Measurements from ENCODE around the gene AMPH.

AMPH gene

DNA sequence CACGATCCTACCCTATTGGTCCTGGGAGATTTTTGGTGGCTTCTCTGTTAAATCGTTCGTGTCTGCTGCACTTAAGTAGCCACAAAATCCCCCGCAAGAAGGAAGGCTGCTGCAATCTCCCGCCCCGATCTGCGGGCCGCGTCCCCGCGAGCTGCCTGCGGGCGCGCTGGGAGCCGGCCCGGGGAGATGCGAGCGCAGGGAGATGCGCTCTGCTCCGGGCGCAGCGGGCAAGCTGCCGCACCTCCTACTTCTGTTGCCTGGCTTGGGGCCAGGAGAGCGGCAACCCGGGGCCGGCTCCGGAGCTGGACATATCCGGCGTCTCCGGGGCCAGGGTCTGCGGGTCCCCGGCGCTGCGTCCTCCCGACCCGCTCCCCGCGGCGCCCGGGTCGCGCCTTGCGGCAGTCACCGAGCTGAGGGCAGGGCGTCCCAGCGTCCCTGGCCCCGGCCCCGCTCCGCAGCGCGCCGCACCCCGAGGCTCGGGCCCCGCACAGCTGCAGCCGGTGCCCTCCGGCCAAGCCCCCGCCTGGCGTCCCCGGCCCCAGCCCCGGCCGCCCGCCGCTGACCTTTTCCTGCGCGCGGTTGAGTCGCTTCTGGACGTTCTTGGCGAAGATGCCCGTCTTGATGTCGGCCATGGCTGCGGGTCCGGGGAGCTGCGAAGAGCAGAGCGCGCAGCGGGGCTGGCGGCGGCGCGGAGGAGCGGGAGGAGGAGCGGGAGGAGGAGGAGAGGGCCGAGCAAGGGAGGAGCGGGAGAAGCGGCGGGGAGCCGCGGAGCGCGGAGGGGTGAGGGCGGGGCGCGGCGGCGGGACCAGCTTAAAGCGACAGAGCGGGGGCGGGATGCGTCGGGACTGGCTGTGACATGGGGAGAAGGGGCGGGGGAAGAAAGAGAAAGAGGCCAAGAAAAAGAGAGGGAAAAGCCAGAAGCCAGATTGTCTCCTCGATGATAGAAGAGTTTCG lies at the start of gene AMPH:
AMPH (minus strand) TSS at position 654 of the 954 bp plus-strand sequence; CDS start at position 632, 22 bp downstream.
- no peak for DNase-seq (ENCODE audit: extremely low spot score, insufficient read length, low read depth)
- no peak for FAIRE-seq

DNA sequence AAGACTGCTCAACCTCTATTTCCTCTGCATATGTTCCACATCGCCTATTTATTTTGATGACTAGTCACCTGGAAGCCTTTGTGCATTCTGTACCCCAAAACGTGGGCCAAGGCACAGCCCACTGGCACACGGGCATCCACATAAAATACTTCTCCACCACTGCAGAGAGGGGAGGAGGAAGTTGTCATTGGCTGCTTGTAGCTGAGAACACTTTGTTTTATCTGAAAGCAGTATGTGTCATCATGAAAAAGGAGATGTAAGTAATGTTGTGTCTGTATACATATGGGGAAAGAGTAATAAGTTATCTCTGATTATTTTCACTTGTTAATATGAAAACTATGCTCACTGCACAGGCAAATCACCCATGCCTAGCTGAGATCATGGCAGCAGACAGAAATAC lies 48.2 kb upstream of the AMPH start:
- FAIRE-seq (no peak), DNase-seq (ENCODE audit: extremely low spot score, insufficient read length, low read depth) (no peak)

GRCh38 chr7:38678698-38679054 lies 47.5 kb upstream of the AMPH start:
- no peak for FAIRE-seq
- DNase-seq (ENCODE audit: extremely low spot score, insufficient read length, low read depth): no peak

GRCh38 chr7:38677981-38678697 lies 47.0 kb upstream of the AMPH start:
- DNase-seq (ENCODE audit: extremely low spot score, insufficient read length, low read depth) (no peak), FAIRE-seq (no peak)

- FAIRE-seq (no peak), DNase-seq (ENCODE audit: extremely low spot score, insufficient read length, low read depth) (no peak)
Observed at GRCh38 chr7:38675494-38676106, 44.4 kb upstream of the AMPH start.

DNA sequence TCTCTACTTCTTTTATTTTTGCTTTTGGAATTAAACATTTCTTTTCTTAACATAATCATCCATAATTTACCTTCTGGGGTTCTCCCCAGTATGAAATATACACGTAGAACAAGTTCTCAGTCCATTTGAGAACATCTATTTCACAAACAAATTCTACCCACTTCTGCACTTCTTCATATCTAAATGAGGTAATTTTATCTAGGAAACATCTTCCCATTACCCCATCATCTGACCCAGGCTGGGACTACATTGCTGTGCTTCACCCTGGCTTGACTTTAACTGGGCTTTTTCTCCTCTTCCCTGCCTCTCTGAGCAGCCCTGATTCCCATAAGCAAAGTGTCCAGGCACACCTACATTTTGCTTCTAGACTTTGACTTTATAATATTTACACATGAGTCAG lies 43.3 kb upstream of the AMPH start:
- DNase-seq (ENCODE audit: extremely low spot score, insufficient read length, low read depth): no peak
- no peak for FAIRE-seq

DNA sequence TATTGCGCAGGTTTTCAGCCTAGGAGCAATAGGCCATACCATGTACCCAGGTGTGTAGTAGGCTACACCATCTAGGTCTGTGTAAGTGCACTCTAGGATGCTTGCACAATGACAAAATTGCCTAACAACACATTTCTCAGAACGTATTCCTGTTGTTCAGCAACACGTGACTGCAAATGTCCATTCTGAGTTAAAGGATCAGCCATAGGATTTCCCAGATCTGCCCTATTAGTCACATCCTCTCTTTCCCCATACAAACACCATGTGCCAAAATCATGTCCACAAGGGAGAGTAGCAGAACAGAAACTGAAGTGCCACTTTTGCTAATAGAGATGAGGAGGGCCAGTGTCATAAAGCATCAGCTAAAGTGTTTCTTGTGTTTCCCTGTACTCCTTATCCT lies 42.6 kb upstream of the AMPH start:
- DNase-seq (ENCODE audit: extremely low spot score, insufficient read length, low read depth) (no peak), FAIRE-seq (no peak)

DNA sequence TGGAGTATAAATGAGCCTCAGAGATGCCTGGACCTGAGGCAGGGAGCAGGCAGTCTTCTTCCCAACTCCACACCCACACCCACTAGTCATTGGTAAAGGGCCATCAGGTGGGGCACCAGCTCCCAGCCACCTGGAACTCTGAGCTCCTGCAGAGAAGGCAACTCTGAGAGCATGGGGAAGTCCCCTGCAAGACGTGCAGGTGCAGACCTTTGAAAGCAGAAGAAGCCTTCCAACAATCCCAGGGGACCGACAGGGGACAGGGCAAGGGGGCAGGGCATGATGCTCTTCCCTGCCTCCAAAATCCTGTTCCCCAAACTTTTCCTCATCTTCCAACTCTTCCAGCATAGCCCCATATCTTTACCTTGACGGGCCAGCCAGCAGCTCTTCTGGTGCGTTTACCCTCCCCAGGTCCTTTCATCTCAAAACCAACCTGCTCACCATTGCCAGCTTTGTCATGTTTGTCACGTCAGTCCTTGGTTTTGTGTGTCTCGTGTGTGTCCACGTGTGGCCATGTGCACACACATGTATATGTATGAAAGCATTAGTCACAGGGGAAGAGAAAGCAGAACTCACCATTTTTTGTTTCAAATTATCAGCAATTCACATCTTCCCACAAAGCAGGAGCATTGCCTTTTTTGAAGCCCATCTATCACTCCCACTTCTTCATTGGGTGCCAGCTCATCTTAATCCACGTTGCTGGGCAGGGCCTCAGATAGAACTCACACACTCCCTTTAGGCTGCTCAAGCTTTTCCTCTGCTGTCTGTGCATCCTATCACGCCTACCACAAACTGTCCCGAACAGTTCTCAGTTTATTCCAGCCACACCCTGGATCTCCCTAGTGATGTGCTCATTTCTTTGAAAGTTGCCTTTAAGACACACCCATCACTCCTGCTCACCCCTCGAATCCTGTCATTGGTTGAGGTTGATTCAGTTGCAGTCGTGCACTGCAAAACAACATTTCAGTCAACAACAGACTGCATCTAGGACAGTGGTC lies 41.0 kb upstream of the AMPH start:
- FAIRE-seq (no peak), DNase-seq (ENCODE audit: extremely low spot score, insufficient read length, low read depth) (no peak)

DNA sequence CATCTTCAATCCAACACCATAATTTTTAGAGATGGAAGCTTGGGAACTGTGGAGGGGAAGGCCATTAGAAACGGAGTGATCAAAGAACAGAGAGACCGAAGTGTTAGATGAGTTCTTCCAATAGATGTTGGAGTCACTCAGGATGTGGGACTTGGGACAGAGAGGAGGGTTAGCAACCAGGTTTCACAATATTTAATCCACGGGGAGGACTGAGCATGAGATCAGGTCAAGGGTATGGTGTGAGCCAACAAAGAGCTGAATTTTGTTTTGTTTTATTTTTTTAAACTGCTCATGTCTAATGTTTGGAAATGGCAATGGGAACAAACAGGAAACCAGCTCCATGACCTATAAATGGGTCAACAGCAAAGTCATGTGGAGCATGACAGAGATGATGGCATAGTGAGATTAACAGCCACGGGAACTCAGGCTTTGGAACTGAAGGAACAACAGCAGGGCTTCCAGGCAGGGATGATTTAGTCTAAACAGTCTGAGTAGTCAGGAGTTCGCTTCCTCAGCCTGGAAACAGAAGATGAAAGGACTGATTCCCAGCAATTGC lies 38.9 kb upstream of the AMPH start:
- DNase-seq (ENCODE audit: extremely low spot score, insufficient read length, low read depth): no peak
- FAIRE-seq: no peak

DNA sequence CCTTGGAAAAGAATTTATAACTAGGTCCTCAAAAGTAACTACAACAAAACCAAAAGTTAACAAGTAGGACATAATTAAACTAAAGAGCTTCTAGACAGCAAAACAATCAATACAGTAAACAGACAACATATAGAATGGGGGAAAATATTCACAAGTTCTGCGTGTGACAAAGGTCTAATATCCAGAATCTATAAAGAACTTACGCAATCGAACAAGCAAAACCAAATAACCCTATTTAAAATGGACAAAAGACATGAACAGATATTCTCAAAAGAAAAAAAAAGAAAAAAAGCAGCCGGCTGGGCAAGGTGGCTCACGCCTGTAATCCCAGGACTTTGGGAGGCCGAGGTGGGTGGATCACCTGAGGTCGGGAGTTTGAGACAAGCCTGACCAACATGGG lies 33.8 kb upstream of the AMPH start:
- no peak for FAIRE-seq

GRCh38 chr7:38660427-38661099 lies 29.4 kb upstream of the AMPH start:
- peak; percentile 75 for FAIRE-seq
- DNase-seq (ENCODE audit: extremely low spot score, insufficient read length, low read depth): no peak

More for the DNA sequence above, 33.8 kb upstream of the AMPH start:
- DNase-seq (ENCODE audit: extremely low spot score, insufficient read length, low read depth): no peak

DNA sequence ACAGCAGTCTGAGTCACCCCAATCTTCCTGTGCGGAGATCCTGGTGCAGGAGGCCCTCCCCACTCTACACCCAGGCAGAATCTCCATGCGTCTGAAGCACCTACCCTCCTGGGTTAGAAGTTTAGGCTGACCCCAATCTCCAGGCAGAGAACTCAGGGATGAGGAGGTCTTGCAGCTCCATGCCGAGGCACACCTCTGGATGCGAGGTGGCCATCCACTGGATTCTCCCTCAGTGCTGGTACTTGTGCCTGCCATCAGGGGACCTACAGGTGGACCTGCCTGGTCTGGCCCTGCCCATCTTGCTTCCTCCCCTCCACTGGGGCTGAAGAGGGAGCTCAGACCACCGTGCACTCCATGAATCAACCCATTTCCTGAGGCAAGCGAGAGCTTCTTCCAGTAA lies 28.8 kb upstream of the AMPH start:
- no peak for DNase-seq (ENCODE audit: extremely low spot score, insufficient read length, low read depth)
- FAIRE-seq: no peak

GRCh38 chr7:38658921-38659320 lies 27.7 kb upstream of the AMPH start:
- no peak for FAIRE-seq
- no peak for DNase-seq (ENCODE audit: extremely low spot score, insufficient read length, low read depth)

- no peak for FAIRE-seq
Observed at GRCh38 chr7:38656968-38657367, 25.8 kb upstream of the AMPH start.

DNA sequence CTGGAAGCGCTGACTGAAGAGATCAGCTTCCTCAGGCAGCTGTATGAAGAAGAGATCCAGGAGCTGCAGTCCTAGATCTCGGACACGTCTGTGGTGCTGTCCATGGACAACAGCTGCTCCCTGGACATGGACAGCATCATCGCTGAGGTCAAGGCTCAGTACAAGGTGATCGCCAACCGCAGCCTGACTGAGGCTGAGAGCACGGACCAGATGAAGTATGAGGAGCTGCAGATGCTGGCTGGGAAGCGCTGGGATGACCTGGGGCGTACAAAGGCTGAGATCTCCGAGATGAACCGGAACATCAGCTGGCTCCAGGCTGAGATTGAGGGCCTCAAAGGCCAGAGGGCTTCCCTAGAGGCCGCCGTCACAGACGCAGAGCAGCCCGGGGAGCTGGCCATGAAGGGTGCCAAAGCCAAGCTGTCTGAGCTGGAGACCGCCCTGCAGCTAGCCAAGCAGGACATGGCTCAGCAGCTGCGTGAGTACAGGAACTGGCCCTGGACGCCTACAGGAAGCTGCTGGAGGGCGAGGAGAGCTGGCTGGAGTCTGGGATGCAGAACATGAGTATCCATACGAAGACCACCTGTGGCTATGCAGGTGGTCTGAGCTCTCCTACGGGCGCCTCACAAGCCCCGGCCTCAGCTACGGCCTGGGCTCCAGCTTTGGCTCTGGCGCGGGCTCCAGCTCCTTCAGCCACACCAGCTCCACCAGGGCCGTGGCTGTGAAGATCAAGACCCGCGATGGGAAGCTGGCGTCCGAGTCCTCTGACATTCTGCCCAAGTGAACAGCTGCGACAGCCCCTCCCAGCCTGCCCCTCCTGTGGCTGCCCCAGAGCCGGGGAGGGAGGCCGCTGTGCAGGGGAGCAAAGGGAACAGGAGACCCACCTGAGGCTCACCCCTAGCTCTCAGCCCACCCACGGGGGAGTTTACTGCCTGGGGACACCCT lies 24.9 kb upstream of the AMPH start:
- FAIRE-seq: no peak
- no peak for DNase-seq (ENCODE audit: extremely low spot score, insufficient read length, low read depth)

More at GRCh38 chr7:38656968-38657367, 25.8 kb upstream of the AMPH start:
- DNase-seq (ENCODE audit: extremely low spot score, insufficient read length, low read depth): no peak

DNA sequence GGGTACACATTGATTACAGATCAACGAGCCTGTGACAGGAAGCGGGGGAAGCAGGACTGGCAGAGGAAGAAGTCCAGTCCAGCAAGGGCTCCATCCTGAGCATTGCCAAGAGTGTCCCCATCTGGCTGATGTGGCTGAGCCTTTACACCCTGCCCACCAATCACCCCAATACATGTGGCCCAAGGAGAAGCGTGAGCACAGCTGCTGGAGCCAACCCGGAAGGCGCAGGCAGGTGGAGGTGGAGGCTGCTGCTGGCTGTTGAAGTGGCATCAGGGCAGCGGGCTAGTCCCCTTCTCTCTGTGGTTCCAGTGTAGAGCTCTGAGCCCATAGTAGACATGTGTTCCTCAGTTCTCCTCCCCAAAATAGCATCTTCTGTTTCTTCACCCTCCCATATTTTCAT lies 6.8 kb upstream of the AMPH start:
- FAIRE-seq: no peak
- DNase-seq (ENCODE audit: extremely low spot score, insufficient read length, low read depth): no peak

DNA sequence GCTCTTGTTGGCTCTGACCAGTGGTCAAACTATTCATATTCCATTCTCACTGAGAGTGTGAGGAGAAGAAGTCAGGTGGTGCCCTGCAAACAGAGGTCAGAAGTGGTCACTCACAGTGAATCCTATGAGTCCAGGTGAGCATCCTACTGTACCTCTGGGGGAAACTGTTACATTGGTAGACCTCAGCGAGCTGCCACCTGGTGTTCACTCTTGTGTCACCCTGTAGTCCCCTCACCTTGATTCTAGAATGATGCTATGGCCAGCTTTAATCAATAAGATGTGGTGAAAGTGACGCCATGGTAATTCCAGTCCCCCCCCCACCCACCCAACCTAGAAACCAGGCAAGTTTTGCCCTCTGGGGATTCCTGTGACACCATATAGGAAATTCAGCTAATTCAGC lies 1.2 kb upstream of the AMPH start:
- FAIRE-seq (no peak), DNase-seq (ENCODE audit: extremely low spot score, insufficient read length, low read depth) (no peak)
